ENCODE measurements around the gene FOXD4. TPM values are rescaled to one million over a fixed set of nuclear protein-coding genes. Genes with fewer than 3 reads are reported as not detected.
"Not testable (repeated sequence)": the region's sequence is repeated elsewhere in the genome, so short reads cannot be mapped to it uniquely, and the experiment has no call there.

The FOXD4 gene
- total RNA-seq, 1 donor from 2014 or later, result 0.12 TPM

DNA sequence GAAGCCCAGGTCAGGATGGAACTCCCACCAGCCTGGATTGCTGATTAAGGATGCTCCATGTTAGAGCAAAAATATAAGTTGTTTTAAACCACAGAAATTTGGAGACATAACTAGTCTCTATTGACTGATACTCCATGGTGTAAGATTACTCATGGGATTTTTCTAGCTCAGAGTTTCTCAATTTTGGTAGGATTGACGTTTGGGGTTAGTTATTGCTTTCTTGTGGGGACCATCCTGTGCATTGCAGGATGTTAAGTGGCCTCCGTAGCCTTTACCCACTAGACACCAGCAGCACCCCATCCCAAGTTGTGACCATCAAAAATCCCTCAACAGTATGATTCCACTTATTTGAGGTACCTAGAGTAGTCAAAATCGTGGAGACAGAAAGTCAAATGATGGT is 19.4 kb downstream of the FOXD4 start:
- DNase-seq; intact Hi-C loops (cut with micrococcal nuclease); ATAC-seq: not testable (repeated sequence)

- DNase-seq; ATAC-seq; intact Hi-C loops (cut with micrococcal nuclease): not testable (repeated sequence)
These were observed 23.2 kb downstream of the FOXD4 start for GRCh38 chr9:94992-95391.

DNA sequence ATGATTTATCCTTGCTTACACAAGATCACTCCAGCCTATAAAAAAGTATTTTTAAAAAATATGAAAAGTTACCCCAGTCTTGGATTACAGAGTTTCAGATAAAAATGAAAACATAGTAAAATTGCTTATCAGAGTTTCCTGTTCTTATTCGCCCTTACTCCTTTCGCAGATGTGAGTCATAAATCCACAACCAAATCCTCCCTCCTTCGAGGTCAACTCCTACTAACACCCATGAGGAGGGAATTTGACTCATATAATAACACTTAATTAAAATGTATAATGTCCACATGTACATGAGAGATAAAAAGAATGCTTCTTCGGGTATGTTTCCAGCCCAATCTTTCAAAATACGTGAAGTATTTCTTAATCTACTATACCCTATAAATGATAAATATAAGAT is 23.9 kb downstream of the FOXD4 start:
- not testable (repeated sequence) for DNase-seq

GRCh38 chr9:93909-94308 is 24.3 kb downstream of the FOXD4 start:
- DNase-seq; ATAC-seq; intact Hi-C loops (cut with micrococcal nuclease): not testable (repeated sequence)

More for the DNA sequence above, 23.9 kb downstream of the FOXD4 start:
- ATAC-seq; intact Hi-C loops (cut with micrococcal nuclease): not testable (repeated sequence)

DNA sequence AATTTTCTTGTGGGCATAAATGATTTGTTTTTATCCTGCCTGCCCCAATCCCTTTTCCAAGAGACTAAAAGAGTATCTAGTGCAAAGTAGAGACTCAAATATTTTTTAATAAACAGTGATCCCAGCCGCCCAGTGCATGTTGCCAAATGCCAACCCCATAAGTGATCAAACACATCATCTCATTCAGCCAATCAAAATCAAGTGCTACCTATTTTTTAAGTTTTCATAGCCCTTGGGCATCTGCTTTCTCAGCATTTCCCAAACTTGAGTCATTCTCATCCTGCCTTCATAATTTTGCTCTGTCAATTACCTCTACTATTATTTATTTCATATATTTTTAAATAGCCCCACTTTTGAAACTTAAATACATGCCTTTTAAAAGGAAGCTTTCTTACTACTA is 27.4 kb downstream of the FOXD4 start:
- intact Hi-C loops (cut with micrococcal nuclease); ATAC-seq; DNase-seq: not testable (repeated sequence)

GRCh38 chr9:88396-89037 is 29.7 kb downstream of the FOXD4 start:
- DNase-seq; intact Hi-C loops (cut with micrococcal nuclease): not testable (repeated sequence)
- peak; percentile 92 for ATAC-seq

- intact Hi-C loops (cut with micrococcal nuclease); DNase-seq; ATAC-seq: not testable (repeated sequence)
These were observed 30.4 kb downstream of the FOXD4 start for GRCh38 chr9:87860-88259.

- intact Hi-C loops (cut with micrococcal nuclease); DNase-seq: not testable (repeated sequence)
- peak; percentile 48 for ATAC-seq
These were observed 31.1 kb downstream of the FOXD4 start for GRCh38 chr9:87105-87504.

DNA sequence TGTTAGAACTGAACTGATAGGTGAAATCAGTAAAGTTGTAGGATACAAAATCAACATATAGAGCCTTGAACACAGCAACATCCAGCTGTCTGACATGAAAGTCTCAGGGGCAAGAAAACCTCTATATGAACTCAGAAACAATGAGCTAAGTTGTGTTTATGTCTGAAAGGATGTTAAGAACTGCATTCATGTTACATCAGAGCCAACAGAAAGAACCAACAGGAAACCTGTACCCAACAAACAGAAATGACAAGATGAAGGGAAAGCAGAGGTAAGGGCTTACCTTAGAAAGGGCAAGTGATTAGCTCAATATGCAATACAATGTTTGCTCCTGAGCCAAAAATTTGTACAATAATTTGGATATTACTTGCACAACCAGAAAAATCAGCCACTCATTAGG is 31.5 kb downstream of the FOXD4 start:
- ATAC-seq; intact Hi-C loops (cut with micrococcal nuclease): not testable (repeated sequence)

GRCh38 chr9:82932-83689 is 35.1 kb downstream of the FOXD4 start:
- DNase-seq; ATAC-seq; intact Hi-C loops (cut with micrococcal nuclease): not testable (repeated sequence)

More for the DNA sequence above, 31.5 kb downstream of the FOXD4 start:
- not testable (repeated sequence) for DNase-seq

DNA sequence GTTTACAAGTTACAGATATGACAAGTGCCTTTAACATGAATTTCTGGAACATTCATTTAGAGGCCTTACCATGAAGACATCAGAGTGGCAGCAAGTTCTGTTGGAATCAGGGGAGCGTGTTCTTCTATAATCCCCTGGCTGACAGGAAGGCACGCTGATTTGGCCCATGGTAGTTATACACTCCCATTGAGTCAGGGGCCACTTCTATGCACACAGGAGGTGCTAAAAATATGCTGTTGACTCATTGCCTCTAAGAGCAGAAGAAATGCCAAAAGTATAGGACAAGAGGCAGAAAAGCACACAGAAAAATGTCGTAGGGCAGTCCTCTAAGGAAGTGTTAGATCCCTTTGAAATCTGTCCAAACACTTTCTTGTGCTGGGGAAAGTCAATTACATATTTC is 39.9 kb downstream of the FOXD4 start:
- intact Hi-C loops (cut with micrococcal nuclease); DNase-seq: not testable (repeated sequence)
- ATAC-seq, result peak; percentile 49

GRCh38 chr9:76389-76788 is 41.8 kb downstream of the FOXD4 start:
- DNase-seq; intact Hi-C loops (cut with micrococcal nuclease); ATAC-seq: not testable (repeated sequence)

DNA sequence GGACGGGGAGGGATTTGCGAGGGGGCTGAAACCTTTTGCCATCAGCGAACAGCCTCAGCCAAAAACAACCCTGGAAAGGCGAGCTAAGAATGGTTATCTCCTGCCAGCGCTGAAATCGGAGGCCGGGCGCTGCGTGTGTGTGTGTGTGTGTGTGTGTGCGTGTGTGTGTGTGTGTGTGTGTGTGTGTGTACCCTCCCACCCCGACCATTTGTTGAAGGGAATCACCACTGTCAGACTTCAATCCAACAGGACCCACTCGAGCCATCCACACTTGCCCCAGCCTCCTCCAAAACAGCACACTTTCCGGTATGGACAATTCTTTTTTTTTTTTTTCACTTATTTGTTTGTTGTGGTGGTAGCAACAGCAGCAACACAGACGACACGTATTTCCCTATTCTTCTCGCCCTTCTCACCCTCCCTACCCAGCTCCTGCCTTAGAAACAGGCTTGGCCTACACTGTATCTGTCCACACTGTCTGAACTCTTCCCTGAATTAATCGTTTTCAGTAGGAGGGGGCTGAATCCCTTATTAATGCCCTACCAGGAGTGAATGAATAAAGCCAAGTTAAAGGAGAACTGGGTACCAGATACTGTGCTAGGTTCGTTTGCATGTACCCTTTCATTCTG is 44.2 kb downstream of the FOXD4 start:
- peak; percentile 39 for ATAC-seq
- DNase-seq; intact Hi-C loops (cut with micrococcal nuclease): not testable (repeated sequence)

DNA sequence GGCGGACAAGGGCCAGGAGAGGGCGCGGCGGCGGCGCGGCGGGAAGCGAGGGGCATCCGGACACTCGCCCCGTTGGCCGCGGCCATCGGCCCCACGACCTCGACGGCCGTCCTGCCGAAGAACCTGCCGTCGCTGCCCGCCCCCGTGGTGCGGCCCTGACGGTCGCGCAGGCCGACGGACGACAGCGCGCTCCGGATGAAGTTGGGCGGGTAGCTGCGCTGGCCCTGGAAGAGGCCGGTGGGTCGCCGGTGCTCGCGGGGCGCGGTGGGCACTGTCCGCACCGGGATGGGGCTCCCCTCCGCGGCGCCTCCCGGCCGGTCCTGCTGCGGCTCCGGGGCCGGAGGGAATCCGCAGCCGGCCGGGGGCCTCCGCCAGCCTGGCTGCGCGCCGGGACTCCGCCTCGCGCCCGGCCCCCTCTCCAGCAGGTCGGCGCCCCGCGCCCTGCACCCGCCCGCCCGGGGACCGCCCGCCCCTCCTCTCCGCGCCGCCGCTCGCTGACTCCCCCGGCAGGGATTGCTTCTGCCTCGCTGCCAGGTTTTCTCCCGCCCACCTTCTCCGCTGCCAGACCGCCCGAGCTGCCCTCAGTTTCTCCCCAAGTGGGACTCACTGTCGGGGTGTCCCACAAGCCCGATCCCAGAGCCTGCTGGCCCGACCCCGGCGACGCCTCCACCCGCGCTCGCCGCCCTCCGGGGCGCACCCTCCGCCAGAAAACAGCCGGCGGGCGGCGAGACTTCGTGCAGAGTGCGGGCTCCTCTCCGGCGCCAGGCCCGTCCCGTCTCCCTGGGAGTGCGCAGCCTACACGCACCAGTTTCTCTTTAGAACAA is 44.9 kb downstream of the FOXD4 start:
- peak; percentile 47 for DNase-seq
- intact Hi-C loops (cut with micrococcal nuclease), result not testable (repeated sequence)
- ATAC-seq, result peak; percentile 65

Other genes starting within 250 kb of the FOXD4 start
- 14.0 TPM for gene WASHC1, start 89.0 kb downstream of the FOXD4 start, total RNA-seq
- gene ZNG1A, start 60.6 kb upstream of the FOXD4 start, total RNA-seq, result 11.9 TPM
- gene DOCK8, start 96.4 kb upstream of the FOXD4 start, total RNA-seq, result 5.7 TPM